Measurements from ENCODE around the gene YBX1.
A peak's percentile ranks its signal among the peaks of the same experiment; 100 is the strongest.
"Not testable (repeated sequence)": the region's sequence is repeated elsewhere in the genome, so short reads cannot be mapped to it uniquely, and the experiment has no call there.

Gene YBX1

DNA sequence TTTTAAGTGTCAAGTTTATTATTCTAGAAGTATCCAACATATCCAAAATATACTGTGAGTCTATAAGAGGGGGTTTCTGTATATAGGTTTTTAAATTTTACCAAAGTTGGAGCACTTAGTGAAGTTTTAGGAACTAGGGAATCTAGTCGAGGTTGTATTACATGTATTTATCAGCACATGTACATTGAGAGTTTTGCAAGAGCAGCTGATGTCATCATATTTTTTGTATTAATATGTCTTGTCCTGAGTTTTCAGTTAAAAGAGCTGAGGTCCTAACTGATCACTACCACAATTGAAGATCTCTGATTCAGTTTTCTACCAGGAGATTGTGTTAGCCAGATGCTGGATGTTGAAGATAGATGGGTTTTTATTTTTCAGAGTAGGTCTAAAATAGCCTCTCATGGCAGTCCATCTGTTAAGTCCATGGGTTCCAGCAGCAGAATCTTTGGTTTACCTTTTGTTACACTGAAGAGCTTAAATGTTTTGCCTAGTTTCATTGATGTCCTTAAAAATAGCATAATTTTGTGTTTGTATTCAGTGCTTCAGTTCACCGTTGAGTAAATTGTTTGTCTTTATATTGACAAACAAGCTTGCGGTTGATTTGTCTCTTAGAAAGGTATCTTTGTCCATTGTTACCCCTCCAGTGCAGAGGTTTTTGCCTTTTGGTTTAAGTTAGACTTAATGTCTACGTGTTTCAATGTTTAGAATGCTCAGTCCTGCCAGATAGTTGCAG is 16.0 kb downstream of the YBX1 start:
- CTCF ChIA-PET: interaction anchor here (0.9 to 1.4 kb wide), 2 partner anchors 11 to 12 kb away, joined by 3 read pairs; no protein-coding TSS in a partner anchor
- Histone ChIP-seq H3K4me3 (ENCODE audit: control insufficient read depth in 1 of 7, extremely low read depth in 1 of 7, insufficient read depth in 4 of 7, low read depth in 2 of 7, low read length in 6 of 7) (no peak overlapping the region), H3K27me3 (replicated peaks in 2 of 5; ENCODE audit: control insufficient read depth in 4 of 5, insufficient read depth in 5 of 5, low read length in 4 of 5) (no peaks in the 10 kb centered on the region), H3K9me3 (ENCODE audit: control extremely low read depth in 1 of 5, control insufficient read depth in 4 of 5, insufficient read depth in 2 of 5, low read depth in 1 of 5, low read length in 4 of 5) (no peaks in the 10 kb centered on the region), H3K4me1 (ENCODE audit: control extremely low read depth in 1 of 4, control insufficient read depth in 4 of 4, insufficient read depth in 4 of 4, low read length in 3 of 4) (no peaks in the 10 kb centered on the region), H3K36me3 (ENCODE audit: control insufficient read depth in 4 of 4, insufficient read depth in 4 of 4, low read length in 3 of 4) (peaks cover 31 to 91% (median 67%) of the 10 kb centered on the region in 4 experiments), H3K27ac (ENCODE audit: insufficient read depth in 1 of 2, low read depth in 1 of 2, low read length in 2 of 2, poor library complexity in 1 of 2, severe bottlenecking in 2 of 2) (peak overlapping the region in 1 of 2 experiments; percentile 44)
- POLR2A ChIA-PET: no interaction called here
- no peak for DNase-seq
- WGBS (ENCODE audit: insufficient coverage): 100% methylated on average over 3 of the region's 4 CpGs

DNA sequence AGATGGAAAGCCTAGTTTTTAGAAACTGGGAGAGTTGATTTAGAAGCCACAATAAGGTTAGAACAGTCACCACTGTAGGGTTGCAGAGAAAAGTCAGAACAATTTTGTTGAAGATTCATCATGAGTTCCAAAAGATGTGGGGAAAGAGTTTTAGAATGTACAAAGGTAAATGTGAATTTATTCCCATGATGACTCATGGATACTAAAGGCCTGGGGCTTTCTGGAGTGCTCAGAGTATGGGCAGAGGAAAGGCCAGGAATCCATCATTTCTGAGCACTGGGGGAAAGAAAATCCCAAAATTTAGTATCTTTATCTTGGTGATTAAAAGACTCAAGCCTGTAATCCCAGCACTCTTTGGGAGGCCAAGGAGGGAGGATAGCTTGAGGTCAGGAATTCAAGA is 17.8 kb downstream of the YBX1 start:
- no peak for DNase-seq
- H3K4me3 ChIP-seq (ENCODE audit: control insufficient read depth in 1 of 7, extremely low read depth in 1 of 7, insufficient read depth in 4 of 7, low read depth in 2 of 7, low read length in 6 of 7): no peak overlapping the region
- H3K4me1 ChIP-seq (ENCODE audit: control extremely low read depth in 1 of 4, control insufficient read depth in 4 of 4, insufficient read depth in 4 of 4, low read length in 3 of 4): no peaks in the 10 kb centered on the region
- CTCF ChIA-PET: no interaction called here
- POLR2A ChIA-PET: no interaction called here
- H3K27me3 ChIP-seq (replicated peaks in 2 of 5; ENCODE audit: control insufficient read depth in 4 of 5, insufficient read depth in 5 of 5, low read length in 4 of 5): no peaks in the 10 kb centered on the region
- H3K36me3 ChIP-seq (ENCODE audit: control insufficient read depth in 4 of 4, insufficient read depth in 4 of 4, low read length in 3 of 4): peaks cover 42 to 94% (median 70%) of the 10 kb centered on the region in 4 experiments
- H3K27ac ChIP-seq (ENCODE audit: insufficient read depth in 1 of 2, low read depth in 1 of 2, low read length in 2 of 2, poor library complexity in 1 of 2, severe bottlenecking in 2 of 2): no peak overlapping the region
- H3K9me3 ChIP-seq (ENCODE audit: control extremely low read depth in 1 of 5, control insufficient read depth in 4 of 5, insufficient read depth in 2 of 5, low read depth in 1 of 5, low read length in 4 of 5): no peaks in the 10 kb centered on the region

DNA sequence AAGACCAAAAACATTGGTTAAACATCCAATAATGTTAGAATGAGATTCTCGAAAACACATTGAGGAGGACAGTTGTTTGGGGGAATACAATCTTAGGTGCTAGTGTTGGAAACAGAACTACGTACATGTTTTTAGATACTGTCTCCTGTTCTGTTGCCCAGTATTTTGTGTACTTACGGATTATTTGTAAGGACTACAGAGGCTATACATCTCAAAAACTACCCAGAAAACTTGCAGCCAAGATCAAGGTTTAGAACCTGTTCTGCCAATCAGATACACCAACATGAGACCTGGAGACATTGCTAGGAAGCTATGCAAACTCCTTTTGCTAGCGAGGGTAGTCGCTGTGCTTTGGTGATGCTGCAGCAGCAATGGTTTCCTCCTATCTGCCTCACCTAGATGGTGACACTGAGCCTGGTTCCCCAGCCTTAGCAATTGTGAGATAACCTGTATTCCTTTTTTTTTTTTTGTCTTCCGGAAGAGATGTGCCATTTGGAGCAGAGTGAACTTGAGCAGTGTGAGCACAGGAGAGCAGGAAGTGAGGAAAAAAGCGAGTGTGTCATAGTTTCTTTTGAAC is 21.8 kb downstream of the YBX1 start:
- DNase-seq: no peak
- Histone ChIP-seq H3K36me3 (ENCODE audit: control insufficient read depth in 4 of 4, insufficient read depth in 4 of 4, low read length in 3 of 4) (peaks cover 37 to 89% (median 60%) of the 10 kb centered on the region in 4 experiments), H3K4me1 (ENCODE audit: control extremely low read depth in 1 of 4, control insufficient read depth in 4 of 4, insufficient read depth in 4 of 4, low read length in 3 of 4) (no peaks in the 10 kb centered on the region), H3K4me3 (ENCODE audit: control insufficient read depth in 1 of 7, extremely low read depth in 1 of 7, insufficient read depth in 4 of 7, low read depth in 2 of 7, low read length in 6 of 7) (no peak overlapping the region), H3K9me3 (ENCODE audit: control extremely low read depth in 1 of 5, control insufficient read depth in 4 of 5, insufficient read depth in 2 of 5, low read depth in 1 of 5, low read length in 4 of 5) (no peaks in the 10 kb centered on the region), H3K27ac (ENCODE audit: insufficient read depth in 1 of 2, low read depth in 1 of 2, low read length in 2 of 2, poor library complexity in 1 of 2, severe bottlenecking in 2 of 2) (no peak overlapping the region), H3K27me3 (replicated peaks in 2 of 5; ENCODE audit: control insufficient read depth in 4 of 5, insufficient read depth in 5 of 5, low read length in 4 of 5) (no peaks in the 10 kb centered on the region)
- CTCF ChIA-PET: no interaction called here
- POLR2A ChIA-PET: no interaction called here
- 100% methylated on average over 4 of the region's 7 CpGs for WGBS (ENCODE audit: insufficient coverage)

GRCh38 chr1:42712808-42713207 is 30.6 kb downstream of the YBX1 start:
- no CpG with 5 or more reads among the region's 3 CpGs for WGBS (ENCODE audit: insufficient coverage)
- CTCF ChIA-PET: interaction anchor here (0.6 kb wide), 1 partner anchor 566 kb away, joined by 3 read pairs; no protein-coding TSS in a partner anchor

DNA sequence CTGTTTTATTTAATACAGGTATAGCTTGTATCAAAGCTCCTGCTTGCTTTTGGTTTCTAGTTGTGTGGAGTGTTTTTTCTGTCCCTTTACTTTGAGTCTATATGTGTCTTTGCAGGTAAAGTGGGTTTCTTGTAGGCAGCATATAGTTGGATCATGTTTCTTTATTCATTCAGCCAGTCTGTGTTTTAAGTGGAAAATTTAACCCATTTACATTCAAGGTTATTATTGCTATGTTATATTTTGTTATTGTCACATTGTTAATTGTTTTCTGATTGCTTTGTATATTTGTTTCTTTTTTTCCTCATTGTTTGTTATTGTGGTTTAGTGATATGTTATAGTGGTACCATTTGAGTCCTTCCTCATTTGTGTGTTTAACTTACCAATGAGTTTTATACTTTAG is 31.1 kb downstream of the YBX1 start:
- Histone ChIP-seq H3K27ac (ENCODE audit: insufficient read depth in 1 of 2, low read depth in 1 of 2, low read length in 2 of 2, poor library complexity in 1 of 2, severe bottlenecking in 2 of 2) (no peak overlapping the region), H3K4me1 (ENCODE audit: control extremely low read depth in 1 of 4, control insufficient read depth in 4 of 4, insufficient read depth in 4 of 4, low read length in 3 of 4) (no peaks in the 10 kb centered on the region), H3K36me3 (ENCODE audit: control insufficient read depth in 4 of 4, insufficient read depth in 4 of 4, low read length in 3 of 4) (peaks cover 10 to 64% (median 45%) of the 10 kb centered on the region in 4 experiments), H3K4me3 (ENCODE audit: control insufficient read depth in 1 of 7, extremely low read depth in 1 of 7, insufficient read depth in 4 of 7, low read depth in 2 of 7, low read length in 6 of 7) (no peak overlapping the region), H3K9me3 (ENCODE audit: control extremely low read depth in 1 of 5, control insufficient read depth in 4 of 5, insufficient read depth in 2 of 5, low read depth in 1 of 5, low read length in 4 of 5) (peaks cover 6 to 33% (median 11%) of the 10 kb centered on the region in 5 experiments), H3K27me3 (replicated peaks in 2 of 5; ENCODE audit: control insufficient read depth in 4 of 5, insufficient read depth in 5 of 5, low read length in 4 of 5) (no peaks in the 10 kb centered on the region)
- DNase-seq: peak in 1 of 3 donors; percentile 28
- POLR2A ChIA-PET: no interaction called here
- CTCF ChIA-PET: no interaction called here

More at GRCh38 chr1:42712808-42713207, 30.6 kb downstream of the YBX1 start:
- DNase-seq; POLR2A ChIA-PET; H3K4me3 ChIP-seq (ENCODE audit: control insufficient read depth in 1 of 7, extremely low read depth in 1 of 7, insufficient read depth in 4 of 7, low read depth in 2 of 7, low read length in 6 of 7); H3K27ac ChIP-seq (ENCODE audit: insufficient read depth in 1 of 2, low read depth in 1 of 2, low read length in 2 of 2, poor library complexity in 1 of 2, severe bottlenecking in 2 of 2); H3K27me3 ChIP-seq (replicated peaks in 2 of 5; ENCODE audit: control insufficient read depth in 4 of 5, insufficient read depth in 5 of 5, low read length in 4 of 5); H3K4me1 ChIP-seq (ENCODE audit: control extremely low read depth in 1 of 4, control insufficient read depth in 4 of 4, insufficient read depth in 4 of 4, low read length in 3 of 4): not testable (repeated sequence)
- Histone ChIP-seq H3K36me3 (ENCODE audit: control insufficient read depth in 4 of 4, insufficient read depth in 4 of 4, low read length in 3 of 4) (peaks cover 12 to 66% (median 44%) of the 10 kb centered on the region in 4 experiments), H3K9me3 (ENCODE audit: control extremely low read depth in 1 of 5, control insufficient read depth in 4 of 5, insufficient read depth in 2 of 5, low read depth in 1 of 5, low read length in 4 of 5) (peaks cover 6 to 33% (median 11%) of the 10 kb centered on the region in 5 experiments)

- ChIA-PET POLR2A (interaction anchor here (0.6 kb wide), 1 partner anchor 9 kb away, joined by 3 read pairs; no protein-coding TSS in a partner anchor), CTCF (interaction anchor here (0.6 kb wide), 2 partner anchors 24 to 45 kb away, joined by 3 to 4 read pairs; no protein-coding TSS in a partner anchor)
- not testable (repeated sequence) for H3K27ac ChIP-seq (ENCODE audit: insufficient read depth in 1 of 2, low read depth in 1 of 2, low read length in 2 of 2, poor library complexity in 1 of 2, severe bottlenecking in 2 of 2); H3K27me3 ChIP-seq (replicated peaks in 2 of 5; ENCODE audit: control insufficient read depth in 4 of 5, insufficient read depth in 5 of 5, low read length in 4 of 5); H3K4me3 ChIP-seq (ENCODE audit: control insufficient read depth in 1 of 7, extremely low read depth in 1 of 7, insufficient read depth in 4 of 7, low read depth in 2 of 7, low read length in 6 of 7); H3K4me1 ChIP-seq (ENCODE audit: control extremely low read depth in 1 of 4, control insufficient read depth in 4 of 4, insufficient read depth in 4 of 4, low read length in 3 of 4)
- peak in 2 of 3 donors; percentile 44 to 49 for DNase-seq
- Histone ChIP-seq H3K9me3 (ENCODE audit: control extremely low read depth in 1 of 5, control insufficient read depth in 4 of 5, insufficient read depth in 2 of 5, low read depth in 1 of 5, low read length in 4 of 5) (peaks cover 6 to 33% (median 11%) of the 10 kb centered on the region in 5 experiments), H3K36me3 (ENCODE audit: control insufficient read depth in 4 of 4, insufficient read depth in 4 of 4, low read length in 3 of 4) (peaks cover 13 to 56% (median 44%) of the 10 kb centered on the region in 4 experiments)
Observed at GRCh38 chr1:42714441-42714840, 32.2 kb downstream of the YBX1 start.

DNA sequence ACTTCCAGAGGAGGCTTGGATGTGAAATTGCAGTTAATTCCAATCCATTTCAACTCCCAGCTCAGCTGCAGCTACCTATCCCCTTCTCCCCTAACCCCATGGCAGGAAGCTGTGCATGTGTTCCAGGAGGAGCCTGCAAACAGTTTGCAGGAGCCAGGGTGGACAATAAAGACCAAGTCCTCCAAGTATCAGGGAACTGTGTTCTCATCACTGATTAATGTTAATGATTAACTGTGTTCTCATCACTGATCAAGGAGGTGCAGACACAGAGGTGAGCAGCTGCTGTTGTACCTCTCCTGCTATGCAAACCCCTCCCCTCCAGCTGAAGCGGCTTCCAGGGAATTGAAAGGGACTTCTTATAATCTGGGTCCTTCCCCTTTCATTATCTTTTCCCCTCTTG is 38.6 kb downstream of the YBX1 start:
- no peaks in the 10 kb centered on the region for H3K4me1 ChIP-seq (ENCODE audit: control extremely low read depth in 1 of 4, control insufficient read depth in 4 of 4, insufficient read depth in 4 of 4, low read length in 3 of 4)
- no peaks in the 10 kb centered on the region for H3K9me3 ChIP-seq (ENCODE audit: control extremely low read depth in 1 of 5, control insufficient read depth in 4 of 5, insufficient read depth in 2 of 5, low read depth in 1 of 5, low read length in 4 of 5)
- no peak for DNase-seq
- ChIA-PET POLR2A (no interaction called here), CTCF (no interaction called here)
- 80% methylated on average over 1 of the region's 1 CpG for WGBS (ENCODE audit: insufficient coverage)
- H3K27me3 ChIP-seq (replicated peaks in 2 of 5; ENCODE audit: control insufficient read depth in 4 of 5, insufficient read depth in 5 of 5, low read length in 4 of 5): no peaks in the 10 kb centered on the region
- H3K4me3 ChIP-seq (ENCODE audit: control insufficient read depth in 1 of 7, extremely low read depth in 1 of 7, insufficient read depth in 4 of 7, low read depth in 2 of 7, low read length in 6 of 7): no peak overlapping the region
- no peak overlapping the region for H3K27ac ChIP-seq (ENCODE audit: insufficient read depth in 1 of 2, low read depth in 1 of 2, low read length in 2 of 2, poor library complexity in 1 of 2, severe bottlenecking in 2 of 2)
- H3K36me3 ChIP-seq (ENCODE audit: control insufficient read depth in 4 of 4, insufficient read depth in 4 of 4, low read length in 3 of 4): peaks cover 5 to 18% (median 12%) of the 10 kb centered on the region in 4 experiments
